Endothelial cell of umbilical vein (primary cell): ENCODE results near the gene TEX38. TPM values are rescaled to one million over a fixed set of nuclear protein-coding genes. Genes with fewer than 3 reads are reported as not detected.

ENCODE experiments used
- BruUV-seq: library from RNA; stranded (reverse); fragments of 400-500 nt; replicated peaks from 2 replicates; lab custom pipeline; 2021; lab: Mats Ljungman, UMichigan
- CTCF ChIA-PET: fragments of 300-600, 350-600 bp; sonication (Branson Sonifier 250); formaldehyde crosslinking; loops from one replicate; lab custom pipeline; 2021; ENCODE audit warnings: antibody characterized with exemption, inconsistent platforms; lab: Charles Lee
- POLR2A ChIA-PET: fragments of 300-600, 350-600 bp; sonication (Branson Sonifier 250); formaldehyde crosslinking; loops from one replicate; lab custom pipeline; 2021; ENCODE audit warnings: antibody characterized with exemption, inconsistent platforms; lab: Charles Lee
- DNase-seq: peaks from one replicate; pipeline ENCODE4 v3.0.0-alpha.2; 2011; ENCODE audit warnings: low read depth, low spot score
- FAIRE-seq: peaks from 2 replicates; lab custom pipeline; 2011; peaks lifted over from hg19 to GRCh38; lab: Jason Lieb, UNC
- H2AFZ ChIP-seq: 2 replicates; pipeline ENCODE4 v1.6.0; 2012; ENCODE audit warnings: low read depth, low read length, control low read depth, inconsistent platforms
- H3K27ac ChIP-seq: 2 replicates; pipeline ENCODE4 v1.5.1; 2011; ENCODE audit warnings: low read depth, mild to moderate bottlenecking, control low read depth, low read length, moderate library complexity; ENCODE audit not compliant: insufficient read depth
- H3K27me3 ChIP-seq, 2 experiments: 2 replicates each; pipeline versions ENCODE4 v1.6.0 to v1.6.1; 2011; ENCODE audit warnings: low read length in 2 of 2, mixed read lengths in 1 of 2; ENCODE audit not compliant: control insufficient read depth in 2 of 2, insufficient read depth in 2 of 2
- H3K36me3 ChIP-seq, 2 experiments: 2 replicates in 1 of 2; 3 replicates in 1 of 2; pipeline ENCODE4 v1.5.1; 2011; ENCODE audit warnings: low read length in 2 of 2, mild to moderate bottlenecking in 1 of 2, moderate library complexity in 1 of 2; ENCODE audit not compliant: control insufficient read depth in 2 of 2, insufficient read depth in 2 of 2; ENCODE audit errors: extremely low read depth in 1 of 2
- H3K4me1 ChIP-seq: 3 replicates; pipeline ENCODE4 v1.5.1; 2011; ENCODE audit warnings: mild to moderate bottlenecking, low read length; ENCODE audit not compliant: control insufficient read depth, insufficient read depth; ENCODE audit errors: extremely low read depth
- H3K4me2 ChIP-seq: 2 replicates; pipeline ENCODE4 v1.6.1; 2011; ENCODE audit warnings: low read length, control low read depth, mixed read lengths; ENCODE audit not compliant: insufficient read depth
- H3K4me3 ChIP-seq, 3 experiments: fragments of 200-600 bp in 1 of 3; sonication (generic), shearing (Covaris generic) in 1 of 3; replicated peaks in 1 of 3; 2 replicates each; pipeline ENCODE4 v1.5.1; 2011 to 2016; ENCODE audit warnings: control low read depth in 3 of 3, low read length in 3 of 3, mild to moderate bottlenecking in 2 of 3, inconsistent platforms in 1 of 3, low read depth in 1 of 3, moderate library complexity in 1 of 3; ENCODE audit not compliant: insufficient read depth in 1 of 3
- H3K79me2 ChIP-seq: 2 replicates; pipeline ENCODE4 v1.6.0; 2012; ENCODE audit warnings: low read length, inconsistent platforms; ENCODE audit not compliant: control insufficient read depth, insufficient read depth
- H3K9ac ChIP-seq: replicated peaks from 2 replicates; pipeline ENCODE3; 2011; ENCODE audit warnings: low read length, control low read depth; ENCODE audit not compliant: insufficient read depth; ENCODE audit errors: extremely low read depth
- H3K9me1 ChIP-seq: replicated peaks from 3 replicates; pipeline ENCODE4 v1.6.0; 2011; ENCODE audit warnings: mild to moderate bottlenecking, low read length; ENCODE audit not compliant: control insufficient read depth, insufficient read depth; ENCODE audit errors: extremely low read depth
- H3K9me3 ChIP-seq: replicated peaks from 2 replicates; pipeline ENCODE4 v1.5.1; 2012; ENCODE audit warnings: low read length, inconsistent platforms; ENCODE audit not compliant: control insufficient read depth, insufficient read depth
- H4K20me1 ChIP-seq: replicated peaks from 2 replicates; pipeline ENCODE3; 2011; ENCODE audit warnings: mild to moderate bottlenecking, low read length; ENCODE audit not compliant: control insufficient read depth, insufficient read depth; ENCODE audit errors: extremely low read depth
- CTCF ChIP-seq, 2 donors: IDR thresholded peaks; 1 replicate in 1 of 2; 2 replicates in 1 of 2; pipeline ENCODE4 v1.5.1; 2011; ENCODE audit warnings: low read length in 2 of 2, mild to moderate bottlenecking in 2 of 2, moderate library complexity in 2 of 2, control low read depth in 1 of 2, inconsistent platforms in 1 of 2, low read depth in 1 of 2; ENCODE audit not compliant: insufficient read depth in 1 of 2; ENCODE audit errors: extremely low read depth in 1 of 2
- EZH2 ChIP-seq: IDR thresholded peaks from 2 replicates; pipeline ENCODE4 v1.6.1; 2012; ENCODE audit warnings: borderline replicate concordance, low read depth, mild to moderate bottlenecking, moderate library complexity, low read length, inconsistent platforms; ENCODE audit not compliant: severe bottlenecking
- MYC ChIP-seq: IDR thresholded peaks from one replicate; pipeline ENCODE4 v1.6.1; 2011; ENCODE audit warnings: mild to moderate bottlenecking, low read depth, low read length
- POLR2A ChIP-seq: IDR thresholded peaks from 2 replicates; pipeline ENCODE4 v1.6.1; 2012; ENCODE audit warnings: low read depth, mild to moderate bottlenecking, control low read depth, low read length
- dilution Hi-C: fragments of 300-500 bp; cut with MboI; formaldehyde crosslinking; loops from one replicate; pipeline ENCODE4 v1.15.0; 2019; ENCODE audit warnings: low sequenced_read_pairs; ENCODE audit not compliant: extremely low pct_ligation_motif_present
- intact Hi-C: fragments of 100-400 bp; cut with micrococcal nuclease; formaldehyde crosslinking; loops from one replicate; pipeline ENCODE4 v1.10.0; 2022
- polyA plus RNA-seq, 4 experiments: library from polyadenylated mRNA; depleted of rRNA in 3 of 4; stranded (reverse) in 3 of 4; unstranded in 1 of 4; fragments of >200 nt; gene quantifications; 2 replicates each; pipeline versions ENCODE4 v1.2.1 to v1.2.3, GENCODE V29; 2011 to 2012; ENCODE audit warnings: missing spikeins in 1 of 4
- total RNA-seq: library from RNA; stranded (reverse); gene quantifications from 2 replicates; pipeline ENCODE4 v1.2.3, GENCODE V29; 2021
- TF ChIP-seq, protein P1 (sequence below): IDR thresholded peaks from 2 replicates; pipeline ENCODE4 v1.6.1; 2011; ENCODE audit not compliant: insufficient read depth, insufficient read length

The TEX38 gene
- total and polyA plus RNA-seq, 2 donors (not counting 3 experiments of a cell fraction or from before 2014, with no cell fraction given): not detected

- Histone ChIP-seq H3K79me2 (no peaks in the 10 kb centered on the region), H3K27me3 (no peaks in the 10 kb centered on the region), H3K27ac (no peak overlapping the region), H3K4me1 (no peaks in the 10 kb centered on the region), H3K4me2 (no peak overlapping the region), H3K4me3 (no peak overlapping the region), H2AFZ (no peak overlapping the region), H3K9ac (no peak overlapping the region), H3K9me3 (no peaks in the 10 kb centered on the region), H3K9me1 (no peaks in the 10 kb centered on the region), H3K36me3 (peaks cover 0 to 12% of the 10 kb centered on the region in 2 experiments), H4K20me1 (no peaks in the 10 kb centered on the region)
- intact Hi-C loops (no loop called here), dilution Hi-C loops (no loop called here)
- TF ChIP-seq MYC (no peak), EZH2 (no peak), CTCF (IDR thresholded peaks at IDR 0.05; ENCODE audit: extremely low read depth in 1 of 2, insufficient read depth in 1 of 2, low read depth in 1 of 2, low read length in 2 of 2) (no peak), POLR2A (no peak)
- TF ChIP-seq, protein P1, sequence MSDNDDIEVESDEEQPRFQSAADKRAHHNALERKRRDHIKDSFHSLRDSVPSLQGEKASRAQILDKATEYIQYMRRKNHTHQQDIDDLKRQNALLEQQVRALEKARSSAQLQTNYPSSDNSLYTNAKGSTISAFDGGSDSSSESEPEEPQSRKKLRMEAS: no peak
- ChIA-PET POLR2A (no interaction called here), CTCF (interaction anchor here (1.7 kb wide), 1 partner anchor 8 kb away, joined by 6 read pairs; no protein-coding TSS in a partner anchor)
- no peak for FAIRE-seq
- DNase-seq: no peak
- no TSS peak for BruUV-seq
These were observed 36.4 kb upstream of the TEX38 start for GRCh38 chr1:46635205-46635604.

DNA sequence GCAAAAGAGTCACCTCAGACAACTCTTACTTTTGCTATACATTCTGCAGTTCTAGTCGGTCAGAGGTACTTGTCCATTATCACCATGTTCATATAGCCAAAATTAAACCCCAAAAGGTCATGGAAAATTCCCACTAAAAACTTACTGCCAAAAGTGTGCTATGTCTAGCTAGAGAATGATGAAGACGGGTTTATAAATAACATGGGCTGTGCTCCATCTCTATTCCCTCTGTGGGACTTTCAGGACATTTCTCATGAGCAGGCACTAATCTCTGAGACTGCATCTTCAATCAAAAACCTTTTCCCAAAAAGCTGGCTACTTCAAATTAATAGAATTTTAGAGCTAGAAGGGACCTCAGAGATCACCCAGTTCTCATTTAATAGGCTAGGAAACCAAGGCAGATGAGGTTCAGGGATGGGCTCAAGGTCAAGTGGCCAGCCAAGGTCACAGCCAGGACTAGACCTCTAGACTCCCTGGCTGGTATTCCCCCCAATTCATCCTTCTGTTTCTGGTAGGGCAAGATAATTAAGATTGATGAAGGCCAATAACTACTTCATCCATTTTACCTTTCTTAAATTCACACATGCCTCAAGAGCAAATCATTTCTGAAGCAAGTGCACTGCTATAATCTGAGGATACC is 34.1 kb upstream of the TEX38 start:
- H3K9ac ChIP-seq: no peak overlapping the region
- H3K4me2 ChIP-seq: no peak overlapping the region
- ChIA-PET POLR2A (no interaction called here), CTCF (no interaction called here)
- intact Hi-C loops (no loop called here), dilution Hi-C loops (no loop called here)
- H3K27me3 ChIP-seq: no peaks in the 10 kb centered on the region
- no peak overlapping the region for H2AFZ ChIP-seq
- H3K4me1 ChIP-seq: no peaks in the 10 kb centered on the region
- no peak overlapping the region for H3K4me3 ChIP-seq
- no TSS peak for BruUV-seq
- no peaks in the 10 kb centered on the region for H3K9me1 ChIP-seq
- peaks cover 0 to 12% of the 10 kb centered on the region in 2 experiments for H3K36me3 ChIP-seq
- TF ChIP-seq, protein P1: no peak
- no peaks in the 10 kb centered on the region for H3K79me2 ChIP-seq
- H3K9me3 ChIP-seq: no peaks in the 10 kb centered on the region
- DNase-seq (no peak), FAIRE-seq (no peak)
- H4K20me1 ChIP-seq: no peaks in the 10 kb centered on the region
- no peak overlapping the region for H3K27ac ChIP-seq
